ENCODE results near the gene GOSR2.

Gene GOSR2

GRCh38 chr17:46931596-46931995 lies 8.6 kb downstream of the GOSR2 start:
- no peaks in the 10 kb centered on the region for H3K4me1 ChIP-seq (ENCODE audit: insufficient read depth, insufficient read length)
- H3K4me3 ChIP-seq (ENCODE audit: insufficient read length, low read depth): no peak overlapping the region
- no peaks in the 10 kb centered on the region for H3K27me3 ChIP-seq (ENCODE audit: insufficient read depth, insufficient read length)
- no peaks in the 10 kb centered on the region for H3K9me3 ChIP-seq (ENCODE audit: insufficient read depth, low read length)
- peaks cover 80% of the 10 kb centered on the region for H3K36me3 ChIP-seq (ENCODE audit: insufficient read depth, insufficient read length, low read length)
- TF ChIP-seq SUZ12 (IDR thresholded peaks at IDR 0.05; ENCODE audit: extremely low read depth, insufficient read depth, insufficient read length): no peak
- no peak for TF ChIP-seq YY1 (IDR thresholded peaks at IDR 0.05; ENCODE audit: insufficient read depth, insufficient read length)
- TF ChIP-seq ZNF274 (IDR thresholded peaks at IDR 0.05; ENCODE audit: low read depth, low read length): no peak
- no peak for DNase-seq (ENCODE audit: low read depth, low spot score)
- no peak overlapping the region for H3K9ac ChIP-seq (ENCODE audit: insufficient read length, low read depth)

- TF ChIP-seq YY1 (IDR thresholded peaks at IDR 0.05; ENCODE audit: insufficient read depth, insufficient read length) (no peak), SUZ12 (IDR thresholded peaks at IDR 0.05; ENCODE audit: extremely low read depth, insufficient read depth, insufficient read length) (no peak), ZNF274 (IDR thresholded peaks at IDR 0.05; ENCODE audit: low read depth, low read length) (no peak)
- Histone ChIP-seq H3K27me3 (ENCODE audit: insufficient read depth, insufficient read length) (no peaks in the 10 kb centered on the region), H3K9me3 (ENCODE audit: insufficient read depth, low read length) (no peaks in the 10 kb centered on the region), H3K4me1 (ENCODE audit: insufficient read depth, insufficient read length) (no peaks in the 10 kb centered on the region), H3K4me3 (ENCODE audit: insufficient read length, low read depth) (no peak overlapping the region), H3K36me3 (ENCODE audit: insufficient read depth, insufficient read length, low read length) (peaks cover 96% of the 10 kb centered on the region), H3K9ac (ENCODE audit: insufficient read length, low read depth) (no peak overlapping the region)
- DNase-seq (ENCODE audit: low read depth, low spot score): no peak
Observed at GRCh38 chr17:46935658-46936266, 12.8 kb downstream of the GOSR2 start.

GRCh38 chr17:46940692-46941404 lies 17.9 kb downstream of the GOSR2 start:
- TF ChIP-seq ZNF274 (IDR thresholded peaks at IDR 0.05; ENCODE audit: low read depth, low read length): no peak
- TF ChIP-seq SUZ12 (IDR thresholded peaks at IDR 0.05; ENCODE audit: extremely low read depth, insufficient read depth, insufficient read length): no peak
- TF ChIP-seq YY1 (IDR thresholded peaks at IDR 0.05; ENCODE audit: insufficient read depth, insufficient read length): no peak
- DNase-seq (ENCODE audit: low read depth, low spot score): peak; percentile 56
- H3K9ac ChIP-seq (ENCODE audit: insufficient read length, low read depth): no peak overlapping the region
- no peak overlapping the region for H3K4me3 ChIP-seq (ENCODE audit: insufficient read length, low read depth)
- H3K4me1 ChIP-seq (ENCODE audit: insufficient read depth, insufficient read length): peaks cover 24% of the 10 kb centered on the region
- peaks cover 56% of the 10 kb centered on the region for H3K36me3 ChIP-seq (ENCODE audit: insufficient read depth, insufficient read length, low read length)
- H3K9me3 ChIP-seq (ENCODE audit: insufficient read depth, low read length): no peaks in the 10 kb centered on the region
- no peaks in the 10 kb centered on the region for H3K27me3 ChIP-seq (ENCODE audit: insufficient read depth, insufficient read length)

- H3K9me3 ChIP-seq (ENCODE audit: insufficient read depth, low read length): no peaks in the 10 kb centered on the region
- TF ChIP-seq ZNF274 (IDR thresholded peaks at IDR 0.05; ENCODE audit: low read depth, low read length): no peak
- no peak for TF ChIP-seq YY1 (IDR thresholded peaks at IDR 0.05; ENCODE audit: insufficient read depth, insufficient read length)
- no peak for TF ChIP-seq SUZ12 (IDR thresholded peaks at IDR 0.05; ENCODE audit: extremely low read depth, insufficient read depth, insufficient read length)
- H3K27me3 ChIP-seq (ENCODE audit: insufficient read depth, insufficient read length): no peaks in the 10 kb centered on the region
- no peak overlapping the region for H3K9ac ChIP-seq (ENCODE audit: insufficient read length, low read depth)
- no peak overlapping the region for H3K4me3 ChIP-seq (ENCODE audit: insufficient read length, low read depth)
- peaks cover 39% of the 10 kb centered on the region for H3K36me3 ChIP-seq (ENCODE audit: insufficient read depth, insufficient read length, low read length)
- peak; percentile 52 for DNase-seq (ENCODE audit: low read depth, low spot score)
- H3K4me1 ChIP-seq (ENCODE audit: insufficient read depth, insufficient read length): peaks cover 24% of the 10 kb centered on the region
Observed at GRCh38 chr17:46942441-46943217, 19.7 kb downstream of the GOSR2 start.

GRCh38 chr17:46943218-46943500 lies 20.2 kb downstream of the GOSR2 start:
- no peak for DNase-seq (ENCODE audit: low read depth, low spot score)
- no peak overlapping the region for H3K4me3 ChIP-seq (ENCODE audit: insufficient read length, low read depth)
- H3K9ac ChIP-seq (ENCODE audit: insufficient read length, low read depth): peak overlapping the region; percentile 29

GRCh38 chr17:46943501-46944393 lies 20.8 kb downstream of the GOSR2 start:
- H3K27me3 ChIP-seq (ENCODE audit: insufficient read depth, insufficient read length): no peaks in the 10 kb centered on the region
- H3K36me3 ChIP-seq (ENCODE audit: insufficient read depth, insufficient read length, low read length): peaks cover 39% of the 10 kb centered on the region
- TF ChIP-seq ZNF274 (IDR thresholded peaks at IDR 0.05; ENCODE audit: low read depth, low read length): no peak
- no peak for TF ChIP-seq YY1 (IDR thresholded peaks at IDR 0.05; ENCODE audit: insufficient read depth, insufficient read length)
- TF ChIP-seq SUZ12 (IDR thresholded peaks at IDR 0.05; ENCODE audit: extremely low read depth, insufficient read depth, insufficient read length): no peak
- DNase-seq (ENCODE audit: low read depth, low spot score): no peak
- H3K9me3 ChIP-seq (ENCODE audit: insufficient read depth, low read length): no peaks in the 10 kb centered on the region
- no peak overlapping the region for H3K4me3 ChIP-seq (ENCODE audit: insufficient read length, low read depth)
- H3K9ac ChIP-seq (ENCODE audit: insufficient read length, low read depth): peak overlapping the region; percentile 37
- peaks cover 24% of the 10 kb centered on the region for H3K4me1 ChIP-seq (ENCODE audit: insufficient read depth, insufficient read length)

More at GRCh38 chr17:46943218-46943500, 20.2 kb downstream of the GOSR2 start:
- Histone ChIP-seq H3K9me3 (ENCODE audit: insufficient read depth, low read length) (no peaks in the 10 kb centered on the region), H3K4me1 (ENCODE audit: insufficient read depth, insufficient read length) (peaks cover 24% of the 10 kb centered on the region), H3K27me3 (ENCODE audit: insufficient read depth, insufficient read length) (no peaks in the 10 kb centered on the region), H3K36me3 (ENCODE audit: insufficient read depth, insufficient read length, low read length) (peaks cover 39% of the 10 kb centered on the region)
- TF ChIP-seq SUZ12 (IDR thresholded peaks at IDR 0.05; ENCODE audit: extremely low read depth, insufficient read depth, insufficient read length) (no peak), YY1 (IDR thresholded peaks at IDR 0.05; ENCODE audit: insufficient read depth, insufficient read length) (no peak), ZNF274 (IDR thresholded peaks at IDR 0.05; ENCODE audit: low read depth, low read length) (no peak)
